ENCODE data around the gene ANO2. TPM values are rescaled to one million over a fixed set of nuclear protein-coding genes. Genes with fewer than 3 reads are reported as not detected.

The ANO2 gene
- total RNA-seq, 1 donor from 2014 or later, result 1.5 TPM

DNA sequence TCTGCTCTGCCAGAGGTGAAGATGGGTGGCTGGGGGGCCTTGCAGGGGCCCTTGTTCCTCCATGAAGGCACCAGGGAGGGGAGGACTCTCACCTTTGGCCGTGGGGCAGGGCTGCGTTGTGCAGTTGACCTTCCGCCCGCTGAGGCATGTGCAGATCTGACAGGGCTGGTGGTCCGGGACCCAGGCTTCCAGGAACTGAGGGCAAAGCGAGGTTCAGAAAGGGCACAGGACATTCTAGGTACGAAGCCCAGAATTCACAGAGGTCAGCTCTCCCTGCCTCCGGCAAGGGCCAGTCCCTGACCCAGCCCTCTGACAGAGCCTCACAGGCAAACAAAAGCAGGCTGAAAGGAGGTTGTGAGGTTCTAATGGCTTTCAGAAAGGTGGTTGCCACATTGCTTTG is 40.4 kb upstream of the ANO2 start:
- Histone ChIP-seq H3K27me3 (ENCODE audit: control insufficient read depth, insufficient read depth, low read length) (peaks cover 7% of the 10 kb centered on the region), H3K36me3 (ENCODE audit: control insufficient read depth, insufficient read depth, low read length) (no peaks in the 10 kb centered on the region), H3K4me3 (ENCODE audit: low read depth, low read length) (no peak overlapping the region)
- no peak for DNase-seq (ENCODE audit: low read depth)
- TF ChIP-seq, protein P1, sequence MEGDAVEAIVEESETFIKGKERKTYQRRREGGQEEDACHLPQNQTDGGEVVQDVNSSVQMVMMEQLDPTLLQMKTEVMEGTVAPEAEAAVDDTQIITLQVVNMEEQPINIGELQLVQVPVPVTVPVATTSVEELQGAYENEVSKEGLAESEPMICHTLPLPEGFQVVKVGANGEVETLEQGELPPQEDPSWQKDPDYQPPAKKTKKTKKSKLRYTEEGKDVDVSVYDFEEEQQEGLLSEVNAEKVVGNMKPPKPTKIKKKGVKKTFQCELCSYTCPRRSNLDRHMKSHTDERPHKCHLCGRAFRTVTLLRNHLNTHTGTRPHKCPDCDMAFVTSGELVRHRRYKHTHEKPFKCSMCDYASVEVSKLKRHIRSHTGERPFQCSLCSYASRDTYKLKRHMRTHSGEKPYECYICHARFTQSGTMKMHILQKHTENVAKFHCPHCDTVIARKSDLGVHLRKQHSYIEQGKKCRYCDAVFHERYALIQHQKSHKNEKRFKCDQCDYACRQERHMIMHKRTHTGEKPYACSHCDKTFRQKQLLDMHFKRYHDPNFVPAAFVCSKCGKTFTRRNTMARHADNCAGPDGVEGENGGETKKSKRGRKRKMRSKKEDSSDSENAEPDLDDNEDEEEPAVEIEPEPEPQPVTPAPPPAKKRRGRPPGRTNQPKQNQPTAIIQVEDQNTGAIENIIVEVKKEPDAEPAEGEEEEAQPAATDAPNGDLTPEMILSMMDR (IDR thresholded peaks at IDR 0.05; ENCODE audit: insufficient read depth, low read length, poor library complexity, severe bottlenecking), result no peak

DNA sequence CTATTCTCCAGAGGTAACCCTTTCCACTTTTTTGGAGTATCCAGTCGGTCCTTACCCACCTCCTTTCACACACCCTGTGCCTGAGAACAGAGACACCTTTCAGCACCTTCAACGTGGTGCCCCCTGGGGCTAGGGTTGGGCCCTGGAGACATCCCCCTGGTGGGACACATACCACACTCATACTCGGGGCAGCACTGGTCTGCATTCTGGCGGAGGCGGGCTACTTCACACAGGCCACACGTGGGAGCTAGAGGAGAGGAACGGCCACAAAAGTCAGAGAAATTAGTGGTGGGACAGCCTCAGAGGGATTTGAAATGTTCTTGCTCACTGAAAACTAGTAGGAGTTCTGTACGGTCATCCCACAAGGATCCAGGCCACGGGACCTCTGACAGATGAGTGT is 39.8 kb upstream of the ANO2 start:
- no peak for DNase-seq (ENCODE audit: low read depth)
- Histone ChIP-seq H3K4me3 (ENCODE audit: low read depth, low read length) (no peak overlapping the region), H3K36me3 (ENCODE audit: control insufficient read depth, insufficient read depth, low read length) (no peaks in the 10 kb centered on the region), H3K27me3 (ENCODE audit: control insufficient read depth, insufficient read depth, low read length) (peaks cover 7% of the 10 kb centered on the region)
- TF ChIP-seq, protein P1 (IDR thresholded peaks at IDR 0.05; ENCODE audit: insufficient read depth, low read length, poor library complexity, severe bottlenecking), result no peak

DNA sequence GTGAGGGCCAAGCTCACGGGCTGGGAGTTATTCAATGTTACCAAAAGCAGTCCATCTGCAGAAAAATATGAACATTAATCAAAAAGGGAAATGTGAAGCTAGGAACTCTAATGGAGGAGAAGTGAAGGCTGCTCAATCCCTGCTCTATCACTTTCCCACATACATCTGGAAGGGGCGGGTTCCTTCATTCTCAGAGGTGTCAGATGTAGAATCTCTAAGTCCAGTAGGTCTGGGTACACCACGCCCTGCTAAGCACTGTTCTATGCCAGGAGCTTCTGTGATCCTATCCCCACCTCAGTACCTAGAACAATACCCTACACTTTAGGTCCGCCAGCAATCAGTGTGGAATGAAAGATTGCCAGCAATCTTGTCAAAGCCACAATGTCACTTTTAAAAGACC is 37.0 kb upstream of the ANO2 start:
- TF ChIP-seq, protein P1 (IDR thresholded peaks at IDR 0.05; ENCODE audit: insufficient read depth, low read length, poor library complexity, severe bottlenecking), result no peak
- no peak overlapping the region for H3K4me3 ChIP-seq (ENCODE audit: low read depth, low read length)
- no peaks in the 10 kb centered on the region for H3K36me3 ChIP-seq (ENCODE audit: control insufficient read depth, insufficient read depth, low read length)
- no peak for DNase-seq (ENCODE audit: low read depth)
- H3K27me3 ChIP-seq (ENCODE audit: control insufficient read depth, insufficient read depth, low read length), result peaks cover 7% of the 10 kb centered on the region

DNA sequence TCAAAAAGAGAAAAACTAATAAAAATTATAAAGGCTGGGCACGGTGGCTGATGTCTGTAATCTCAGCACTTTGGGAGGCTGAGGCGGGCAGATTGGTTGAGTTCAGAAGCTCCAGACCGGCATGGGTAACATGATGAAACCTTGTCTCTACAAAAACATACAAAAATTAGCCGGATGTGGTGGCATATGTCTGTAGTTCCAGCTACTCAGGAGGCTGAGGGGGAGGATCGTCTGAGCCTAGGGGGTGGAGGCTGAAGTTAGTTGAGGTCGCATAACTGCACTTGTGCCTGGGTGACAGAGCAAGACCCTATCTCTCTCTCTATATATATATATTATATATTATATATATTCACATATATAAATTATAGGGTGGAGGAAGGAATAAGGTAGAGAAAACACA is 32.5 kb upstream of the ANO2 start:
- Histone ChIP-seq H3K27me3 (ENCODE audit: control insufficient read depth, insufficient read depth, low read length) (no peaks in the 10 kb centered on the region), H3K36me3 (ENCODE audit: control insufficient read depth, insufficient read depth, low read length) (no peaks in the 10 kb centered on the region), H3K4me3 (ENCODE audit: low read depth, low read length) (no peak overlapping the region)
- TF ChIP-seq, protein P1 (IDR thresholded peaks at IDR 0.05; ENCODE audit: insufficient read depth, low read length, poor library complexity, severe bottlenecking), result no peak
- DNase-seq (ENCODE audit: low read depth), result no peak

DNA sequence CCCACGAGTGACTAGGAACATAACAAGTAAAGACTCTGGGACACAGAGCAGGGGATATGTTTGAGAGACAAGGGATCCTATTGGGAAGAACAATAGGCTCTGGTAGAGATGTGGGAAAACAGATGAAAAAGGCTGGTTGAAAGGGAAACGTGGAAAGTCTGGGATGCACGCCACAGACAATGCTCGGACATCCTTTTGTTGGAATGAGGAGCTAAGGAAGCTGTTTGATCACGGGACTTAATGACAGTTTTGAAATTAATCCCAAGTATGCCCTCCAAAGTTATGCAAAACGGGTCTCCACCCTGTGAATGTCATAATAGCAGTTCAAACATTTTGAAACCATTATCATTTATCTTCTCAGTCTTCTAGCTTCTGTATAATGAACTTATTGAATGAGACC is 31.7 kb upstream of the ANO2 start:
- TF ChIP-seq, protein P1 (IDR thresholded peaks at IDR 0.05; ENCODE audit: insufficient read depth, low read length, poor library complexity, severe bottlenecking), result no peak
- H3K27me3 ChIP-seq (ENCODE audit: control insufficient read depth, insufficient read depth, low read length), result no peaks in the 10 kb centered on the region
- DNase-seq (ENCODE audit: low read depth), result no peak
- H3K4me3 ChIP-seq (ENCODE audit: low read depth, low read length), result no peak overlapping the region
- H3K36me3 ChIP-seq (ENCODE audit: control insufficient read depth, insufficient read depth, low read length), result no peaks in the 10 kb centered on the region

DNA sequence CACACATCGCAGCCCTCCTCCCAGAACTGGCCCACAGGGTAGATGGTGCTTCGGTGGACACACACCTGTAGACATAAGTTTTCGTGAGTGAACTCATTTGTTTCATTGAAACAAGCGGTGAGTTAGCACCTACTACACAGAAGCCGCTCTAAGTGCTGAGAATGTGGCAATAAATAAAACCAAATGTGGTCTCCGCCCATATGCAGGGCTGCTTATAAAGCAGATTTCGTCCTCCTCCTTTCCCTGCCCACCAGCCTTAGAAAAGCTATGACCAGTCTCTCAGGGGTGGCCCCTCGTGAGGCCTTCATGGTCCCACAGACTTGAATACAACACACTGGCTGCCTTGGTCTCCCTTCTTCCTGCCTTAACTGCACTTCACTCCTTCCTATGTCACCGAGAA is 31.1 kb upstream of the ANO2 start:
- H3K27me3 ChIP-seq (ENCODE audit: control insufficient read depth, insufficient read depth, low read length), result no peaks in the 10 kb centered on the region

More for the DNA sequence above, 31.1 kb upstream of the ANO2 start:
- Histone ChIP-seq H3K36me3 (ENCODE audit: control insufficient read depth, insufficient read depth, low read length) (no peaks in the 10 kb centered on the region), H3K4me3 (ENCODE audit: low read depth, low read length) (no peak overlapping the region)
- TF ChIP-seq, protein P1 (IDR thresholded peaks at IDR 0.05; ENCODE audit: insufficient read depth, low read length, poor library complexity, severe bottlenecking), result no peak
- DNase-seq (ENCODE audit: low read depth), result no peak
